Left kidney (tissue), 8 donors: ENCODE data around the gene DYNLRB1. TPM values are rescaled to one million over a fixed set of nuclear protein-coding genes. Genes with fewer than 3 reads are reported as not detected.
"Not testable (repeated sequence)": the region's sequence is repeated elsewhere in the genome, so short reads cannot be mapped to it uniquely, and the experiment has no call there.

Experiments used
- DNase-seq: peaks from one replicate; pipeline ENCODE4 v3.0.0-alpha.2; 2013
- long read RNA-seq, 8 donors: transcript quantifications; one replicate each; lab custom pipeline, GENCODE V29; 2026
- polyA plus RNA-seq: library from polyadenylated mRNA; unstranded; fragments of 120-200 nt; gene quantifications from one replicate; pipeline ENCODE4 v1.2.1, GENCODE V29; 2013; ENCODE audit not compliant: insufficient read length

Gene DYNLRB1
- 191 TPM for polyA plus RNA-seq
- long read RNA-seq, donor 1, transcript DYNLRB1-202 (4 exons, 675 nt) = major isoform, 116 of 213 reads
- long read RNA-seq, donor 1, partial matches to known transcripts = 85 of 213 reads
- long read RNA-seq, donor 1, other reads (novel, unspliced or antisense) = 12 of 213 reads
- long read RNA-seq, donor 2, transcript DYNLRB1-202 (4 exons, 675 nt) = major isoform, 105 of 144 reads
- long read RNA-seq, donor 2, partial matches to known transcripts = 39 of 144 reads
- long read RNA-seq, donor 2, other reads (novel, unspliced or antisense) = 0 of 144 reads
- long read RNA-seq, donor 3, transcript DYNLRB1-202 (4 exons, 675 nt) = major isoform, 76 of 117 reads
- long read RNA-seq, donor 3, partial matches to known transcripts = 39 of 117 reads
- long read RNA-seq, donor 3, other reads (novel, unspliced or antisense) = 0 of 117 reads
- long read RNA-seq, donor 4, transcript DYNLRB1-202 (4 exons, 675 nt) = major isoform, 19 of 19 reads
- long read RNA-seq, donor 4, partial matches to known transcripts = 0 of 19 reads
- long read RNA-seq, donor 4, other reads (novel, unspliced or antisense) = 0 of 19 reads
- long read RNA-seq, donor 5, transcript DYNLRB1-202 (4 exons, 675 nt) = major isoform, 152 of 193 reads
- long read RNA-seq, donor 5, partial matches to known transcripts = 35 of 193 reads
- long read RNA-seq, donor 5, other reads (novel, unspliced or antisense) = 6 of 193 reads
- long read RNA-seq, donor 6, transcript DYNLRB1-202 (4 exons, 675 nt) = major isoform, 72 of 123 reads
- long read RNA-seq, donor 6, partial matches to known transcripts = 51 of 123 reads
- long read RNA-seq, donor 6, other reads (novel, unspliced or antisense) = 0 of 123 reads
- long read RNA-seq, donor 7, transcript DYNLRB1-202 (4 exons, 675 nt) = major isoform, 151 of 192 reads
- long read RNA-seq, donor 7, partial matches to known transcripts = 41 of 192 reads
- long read RNA-seq, donor 7, other reads (novel, unspliced or antisense) = 0 of 192 reads
- long read RNA-seq, donor 8, transcript DYNLRB1-202 (4 exons, 675 nt) = major isoform, 42 of 56 reads
- long read RNA-seq, donor 8, partial matches to known transcripts = 14 of 56 reads
- long read RNA-seq, donor 8, other reads (novel, unspliced or antisense) = 0 of 56 reads

DNA sequence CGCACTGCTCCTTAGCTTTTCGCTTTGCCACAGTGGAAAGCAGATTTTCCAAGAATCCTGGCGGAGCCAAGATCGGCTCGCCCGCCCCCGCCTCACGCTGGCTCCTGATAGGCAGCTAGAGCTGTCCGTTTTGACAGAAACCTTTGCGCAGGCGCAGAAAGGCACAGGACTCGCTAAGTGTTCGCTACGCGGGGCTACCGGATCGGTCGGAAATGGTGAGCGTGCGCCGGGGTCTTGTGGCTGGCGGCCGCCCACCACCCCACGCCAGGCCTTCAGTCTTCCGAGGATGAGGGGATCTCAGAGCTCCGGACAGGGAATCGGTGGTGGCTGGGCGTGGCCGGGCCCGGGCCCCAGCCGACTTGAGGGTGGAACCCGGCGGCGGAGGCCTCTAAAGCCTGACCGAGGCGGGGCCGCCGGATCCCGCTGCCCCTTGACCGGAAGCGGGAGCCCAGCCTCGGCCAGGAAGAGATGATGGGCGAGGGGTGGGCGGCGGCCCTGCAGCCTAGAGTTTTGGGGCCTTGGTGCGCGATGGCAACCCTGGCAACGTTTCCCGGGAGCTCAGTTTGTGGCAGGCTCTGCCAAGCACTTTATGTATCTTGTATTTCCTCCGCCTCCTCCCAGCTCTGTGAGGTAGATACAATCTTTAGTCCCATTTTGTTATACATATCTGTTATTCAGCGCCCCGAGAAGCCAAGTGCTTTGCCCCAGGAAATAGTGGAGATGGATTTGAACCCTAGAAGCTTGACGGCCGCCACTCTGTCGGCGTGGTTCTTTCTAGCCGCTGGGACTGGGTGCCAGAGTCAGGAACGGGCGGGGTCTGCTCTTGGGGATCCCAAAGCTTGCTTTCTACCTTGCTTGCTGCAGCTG, at the start of gene DYNLRB1:
TSS of gene DYNLRB1 (plus strand) at position 176 of the 867 bp plus-strand sequence. CDS start at position 213, 37 bp downstream.
- peak; percentile 98 for DNase-seq

DNA sequence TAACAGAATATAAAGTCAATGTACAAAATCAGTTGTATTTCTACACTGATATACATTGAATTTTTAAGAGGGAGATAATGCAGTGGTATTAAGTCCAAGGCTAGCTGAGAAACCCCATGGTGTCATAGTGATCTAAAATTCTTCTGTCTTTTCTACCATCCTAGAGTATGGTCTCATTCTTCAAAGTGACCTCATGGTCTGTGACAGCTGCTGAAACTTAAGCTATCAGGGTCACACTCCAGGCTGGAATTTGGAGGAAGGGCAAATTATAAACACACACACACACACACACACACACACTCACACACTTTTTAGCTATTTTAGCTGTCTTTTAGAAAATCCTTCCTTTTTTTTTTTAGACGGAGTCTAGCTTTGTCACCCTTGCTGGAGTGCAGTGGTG, 47.3 kb upstream of the DYNLRB1 start:
- no peak for DNase-seq

DNA sequence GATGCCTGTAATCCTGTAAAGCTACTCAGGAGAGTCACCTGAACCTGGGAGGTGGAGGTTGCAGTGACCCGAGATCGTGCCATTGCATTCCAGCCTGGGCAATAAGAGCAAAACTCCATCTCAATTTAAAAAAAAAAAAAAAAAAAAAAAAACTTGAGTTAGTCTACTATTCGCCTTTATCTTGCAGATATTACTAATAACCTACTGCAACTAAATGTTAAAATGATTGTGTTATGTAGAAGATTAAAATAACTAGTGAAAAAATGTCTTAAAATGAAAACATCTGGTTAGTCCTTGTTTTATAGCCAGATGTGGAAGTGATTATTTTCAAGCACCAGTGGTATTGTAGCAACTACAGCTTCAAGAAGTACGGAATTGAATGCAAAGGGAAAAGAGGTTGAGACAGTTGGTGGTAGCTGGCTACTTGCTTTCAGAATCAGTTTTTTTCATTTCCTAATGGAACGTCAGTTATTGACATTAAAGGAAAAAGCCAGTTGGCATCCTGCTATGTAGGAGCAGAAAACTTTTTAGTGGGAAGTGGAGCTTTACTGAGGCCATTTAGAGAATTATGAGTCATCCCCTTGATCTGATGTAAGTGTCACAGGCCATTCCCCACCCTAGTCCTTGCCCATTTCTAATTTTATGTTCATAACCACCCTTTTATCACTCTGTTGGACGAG, 43.8 kb upstream of the DYNLRB1 start:
- DNase-seq = no peak

DNA sequence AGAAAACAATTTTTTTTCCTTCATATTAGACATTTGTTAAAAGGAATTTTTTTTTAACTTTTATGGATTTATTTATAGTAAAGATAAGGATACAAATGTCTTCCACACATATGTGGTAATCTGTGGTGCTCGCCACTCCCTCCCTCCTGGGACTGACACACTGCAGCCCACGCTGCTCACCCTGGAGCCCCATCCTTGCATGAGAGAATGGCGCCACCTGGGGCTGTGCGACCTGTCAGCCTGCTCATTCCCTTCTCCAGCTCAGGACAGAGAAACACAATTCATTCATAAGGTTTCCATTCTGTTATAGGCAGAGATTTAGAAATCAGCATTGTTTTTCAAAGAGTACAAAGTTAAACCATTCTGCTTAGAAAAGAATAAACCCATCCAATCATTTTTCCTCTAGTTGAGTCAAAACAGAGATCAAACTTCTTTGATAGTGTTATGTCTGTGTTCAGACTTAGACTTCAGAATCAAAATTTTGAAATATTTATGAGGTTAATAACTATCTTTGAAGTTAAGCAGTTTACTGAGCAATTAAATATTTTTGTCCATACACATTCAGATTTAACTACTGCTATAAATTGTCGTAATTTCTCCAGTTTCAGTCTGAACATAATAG, 42.8 kb upstream of the DYNLRB1 start:
- no peak for DNase-seq

DNA sequence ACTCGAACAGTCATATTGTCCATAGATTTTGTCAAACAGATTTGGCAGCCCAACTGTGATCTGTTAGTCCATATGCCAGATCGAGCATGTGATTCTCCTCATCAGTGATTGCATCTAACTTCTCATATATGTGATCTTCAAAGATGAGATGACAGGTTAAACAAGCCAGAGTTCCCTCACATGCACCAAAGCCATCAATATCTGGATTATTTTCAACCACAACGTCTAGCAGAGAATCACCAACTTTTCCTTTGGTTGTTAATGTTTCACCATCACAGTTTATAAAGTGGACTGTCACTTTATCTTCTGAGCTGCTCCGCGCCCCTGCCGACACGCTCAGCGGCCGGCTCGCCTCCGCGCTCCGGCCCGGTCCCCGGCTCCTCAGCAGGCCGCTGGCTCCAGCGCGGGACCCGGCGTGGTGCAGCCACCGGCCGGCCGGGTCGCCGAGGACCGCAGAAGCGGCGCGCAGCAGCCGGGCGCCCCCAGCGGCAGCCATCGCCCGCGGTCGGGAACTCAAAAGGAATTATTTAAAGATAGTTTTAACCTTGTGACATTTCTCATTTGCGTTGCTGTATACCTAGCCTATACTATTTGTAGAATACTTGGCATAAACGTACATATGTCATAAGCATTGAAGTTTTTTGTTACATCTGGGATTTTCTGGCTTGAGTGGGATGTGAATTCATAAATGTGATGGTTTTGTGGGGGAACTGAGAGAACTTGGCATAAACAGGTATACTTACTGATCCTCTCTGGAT, 40.1 kb upstream of the DYNLRB1 start:
- peak; percentile 24 for DNase-seq

DNA sequence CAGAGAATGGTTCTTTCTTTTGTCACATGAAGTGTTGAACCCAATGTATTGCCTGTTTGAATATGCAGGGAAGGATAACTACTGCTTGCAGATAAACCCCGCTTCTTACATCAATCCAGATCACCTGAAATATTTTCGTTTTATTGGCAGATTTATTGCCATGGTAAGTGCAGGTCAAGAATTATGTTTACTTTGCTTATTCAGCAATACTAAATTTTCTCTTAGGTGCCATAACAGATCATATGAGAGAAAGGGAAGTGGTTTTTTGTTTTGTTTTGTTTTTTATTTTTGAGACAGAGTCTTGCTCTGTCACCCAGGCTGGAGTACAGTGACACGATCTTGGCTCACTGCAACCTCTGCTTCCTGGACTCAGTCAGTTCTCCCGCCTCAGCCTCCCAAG, 36.6 kb upstream of the DYNLRB1 start:
- no peak for DNase-seq

DNA sequence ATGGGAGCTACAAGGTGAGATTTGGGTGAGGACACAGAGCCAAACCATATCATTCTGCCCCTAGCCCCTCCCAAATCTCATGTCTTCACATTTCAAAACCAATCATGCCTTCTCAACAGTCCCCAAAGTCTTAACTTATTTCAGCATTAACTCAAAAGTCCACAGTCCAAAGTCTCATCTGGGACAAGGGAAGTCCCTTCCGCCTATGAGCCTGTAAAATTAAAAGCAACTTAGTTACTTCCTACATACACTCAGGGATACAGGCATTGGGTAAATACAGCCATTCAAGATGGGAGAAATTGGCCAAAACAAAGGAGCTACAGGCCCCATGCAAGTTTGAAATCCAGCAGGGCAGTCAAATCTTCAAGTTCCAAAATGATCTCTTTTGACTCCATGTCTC, 34.1 kb upstream of the DYNLRB1 start:
- not testable (repeated sequence) for DNase-seq

DNA sequence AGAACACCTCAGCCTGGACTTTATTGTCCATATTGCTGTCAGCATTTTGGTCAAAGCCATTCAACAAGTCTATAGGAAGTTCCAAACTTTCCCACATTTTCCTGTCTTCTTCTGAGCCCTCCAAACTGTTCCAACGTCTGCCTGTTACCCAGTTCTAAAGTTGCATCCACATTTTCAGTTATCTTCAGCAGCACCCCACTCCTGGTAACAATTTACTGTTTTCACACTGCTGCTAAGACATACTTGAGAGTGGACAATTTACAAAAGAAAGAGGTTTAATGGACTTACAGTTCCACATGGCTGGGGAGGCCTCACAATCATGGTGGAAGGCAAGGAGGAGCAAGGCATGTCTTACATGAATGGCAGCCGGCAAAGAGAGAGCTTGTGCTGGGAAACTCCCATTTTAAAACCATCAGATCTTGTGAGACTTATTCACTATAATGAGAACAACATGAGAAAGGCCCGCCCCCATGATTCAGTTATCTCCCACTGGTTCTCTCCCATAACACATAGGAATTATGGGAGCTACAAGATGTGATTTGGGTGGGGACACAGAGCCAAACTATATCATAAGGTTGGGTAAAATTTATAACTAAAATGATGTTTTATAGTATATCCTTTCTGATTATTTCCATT, 32.5 kb upstream of the DYNLRB1 start:
- not testable (repeated sequence) for DNase-seq

DNA sequence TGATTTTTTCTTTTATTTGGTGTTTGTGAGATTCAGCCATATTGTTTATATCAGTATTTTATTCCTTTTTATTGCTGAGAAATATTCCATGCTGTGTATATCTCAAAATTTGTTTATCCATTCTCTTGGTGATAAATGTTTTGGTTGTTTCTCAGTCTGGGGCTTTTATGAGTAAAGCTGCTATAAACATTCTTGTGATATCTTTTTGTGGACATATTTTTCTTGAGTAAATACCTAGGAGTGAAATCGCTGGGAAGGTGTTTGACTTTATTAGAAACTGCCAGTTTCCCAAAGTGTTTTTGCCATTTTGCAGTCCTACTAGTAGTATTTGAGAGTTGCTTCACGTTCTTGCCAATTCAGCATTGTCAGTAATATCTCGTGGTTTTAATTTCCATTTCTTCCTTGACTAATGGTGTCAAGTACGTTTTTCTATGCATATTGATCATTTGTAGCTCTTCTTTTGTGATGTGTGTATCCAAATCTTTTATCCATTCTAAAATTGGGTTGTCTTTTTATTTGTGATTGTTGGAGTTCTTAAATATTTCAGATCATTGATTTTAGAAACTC, 31.1 kb upstream of the DYNLRB1 start:
- DNase-seq = no peak

DNA sequence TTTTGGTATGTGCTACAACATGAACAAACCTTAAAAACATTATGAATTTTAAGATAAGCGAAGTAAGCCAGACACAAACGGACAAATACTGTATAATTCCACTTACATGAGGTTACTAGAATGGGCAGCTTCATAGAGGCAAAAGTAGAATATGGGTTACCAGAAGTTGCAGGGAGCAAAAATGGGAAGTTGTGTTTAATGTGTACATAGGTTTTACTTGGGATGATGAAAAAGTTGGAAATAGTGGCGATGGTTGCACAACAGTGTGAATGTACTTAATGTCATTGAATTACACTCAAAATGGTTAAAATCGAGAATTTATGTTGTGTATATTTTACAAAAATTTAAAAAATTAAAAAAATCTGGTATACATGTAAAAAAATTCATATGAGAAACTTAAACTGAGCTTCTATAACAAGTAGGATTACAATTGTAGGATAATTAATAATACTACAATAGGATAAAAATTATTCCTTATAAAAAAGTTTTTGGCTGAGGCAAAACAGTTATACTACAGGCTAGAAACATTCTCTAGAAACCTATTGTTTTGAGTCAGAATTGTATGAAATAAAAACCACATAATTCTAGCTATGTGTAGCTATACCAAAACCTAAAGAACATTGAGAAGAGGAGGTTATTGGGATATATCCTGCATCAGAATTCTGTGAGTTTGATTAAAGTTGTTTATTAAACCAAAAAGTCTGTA, 24.8 kb upstream of the DYNLRB1 start:
- DNase-seq = no peak

DNA sequence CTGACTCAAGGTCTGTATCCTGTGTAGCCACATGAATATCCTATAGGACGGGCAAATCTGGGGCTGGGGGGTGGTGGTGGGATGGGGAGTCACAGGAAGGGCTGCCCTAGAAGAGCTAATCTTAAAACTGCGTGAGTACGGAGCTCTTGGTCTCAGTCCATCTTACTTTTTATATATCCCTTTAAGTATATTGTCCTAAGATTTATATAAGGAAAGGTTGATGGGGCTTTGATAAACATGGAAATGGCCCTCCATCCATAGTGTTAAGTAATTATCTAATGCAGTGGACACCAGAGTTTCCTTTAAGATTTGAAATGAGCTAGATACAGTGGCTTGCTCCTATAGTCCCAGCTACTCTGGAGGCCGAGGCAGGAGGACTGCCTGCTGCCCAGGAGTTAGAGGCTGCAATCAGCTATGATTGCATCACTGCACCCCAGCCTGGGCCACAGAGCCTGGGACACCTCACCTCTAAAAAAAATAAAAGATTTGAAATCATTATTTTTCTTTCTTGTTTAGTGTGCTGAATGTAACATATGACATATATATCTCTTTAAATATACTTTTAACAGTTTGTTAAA, 24.2 kb upstream of the DYNLRB1 start:
- DNase-seq = no peak

DNA sequence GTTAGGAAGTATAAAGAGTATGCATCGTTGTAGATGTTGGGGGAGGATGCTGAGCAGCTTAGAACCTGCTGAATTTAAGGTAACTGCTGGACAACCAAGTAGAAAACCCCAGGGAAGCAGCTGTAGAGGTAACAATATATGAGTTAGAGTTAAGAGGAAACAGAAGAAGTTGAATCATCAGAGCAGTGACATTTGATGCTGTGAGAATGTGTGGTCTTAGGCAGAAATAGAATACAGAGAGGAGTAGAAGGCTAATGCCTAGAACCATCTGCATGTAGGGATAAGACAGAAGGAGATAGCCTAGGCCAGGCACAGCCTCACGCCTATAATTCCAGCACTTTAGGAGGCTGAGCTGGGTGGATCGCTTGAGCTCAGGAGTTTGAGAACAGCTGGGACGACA, 22.6 kb upstream of the DYNLRB1 start:
- DNase-seq = no peak

DNA sequence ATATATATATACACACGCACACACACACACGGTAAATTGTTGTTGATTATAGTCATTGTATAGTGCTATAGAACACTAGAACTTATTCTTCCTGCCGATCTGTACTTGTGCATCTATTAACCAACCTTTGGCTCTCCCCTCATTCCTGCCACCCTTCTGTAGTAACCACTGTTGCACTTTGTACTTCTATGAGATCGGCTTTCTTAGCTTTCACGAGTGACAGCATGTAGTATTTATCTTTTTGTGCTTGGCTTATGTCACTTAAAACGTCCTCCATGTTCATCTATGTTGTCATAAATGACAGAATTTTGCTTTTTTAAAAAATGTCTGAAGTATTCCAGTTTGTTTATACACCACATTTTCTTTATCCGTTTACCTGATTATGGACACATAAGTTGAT, 20.9 kb upstream of the DYNLRB1 start:
- DNase-seq = no peak

DNA sequence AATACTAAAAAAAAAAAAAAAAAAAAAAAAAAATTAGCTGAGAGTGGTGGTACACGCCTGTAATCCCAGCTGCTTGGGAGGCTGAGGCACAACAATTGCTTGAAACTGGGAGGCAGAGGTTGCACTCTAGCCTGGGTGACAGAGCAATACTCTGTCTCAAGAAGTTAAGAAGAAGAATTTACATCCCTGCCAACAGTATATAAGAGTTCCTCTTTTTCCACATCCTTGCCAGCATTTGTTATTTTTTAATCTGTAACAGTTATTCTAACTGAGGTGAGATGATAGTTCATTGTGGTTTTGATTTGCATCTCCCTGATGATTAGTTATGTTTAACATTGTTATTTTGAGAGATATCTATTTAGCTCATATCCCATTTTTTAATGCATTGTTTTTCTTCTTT, 20.3 kb upstream of the DYNLRB1 start:
- DNase-seq = no peak

DNA sequence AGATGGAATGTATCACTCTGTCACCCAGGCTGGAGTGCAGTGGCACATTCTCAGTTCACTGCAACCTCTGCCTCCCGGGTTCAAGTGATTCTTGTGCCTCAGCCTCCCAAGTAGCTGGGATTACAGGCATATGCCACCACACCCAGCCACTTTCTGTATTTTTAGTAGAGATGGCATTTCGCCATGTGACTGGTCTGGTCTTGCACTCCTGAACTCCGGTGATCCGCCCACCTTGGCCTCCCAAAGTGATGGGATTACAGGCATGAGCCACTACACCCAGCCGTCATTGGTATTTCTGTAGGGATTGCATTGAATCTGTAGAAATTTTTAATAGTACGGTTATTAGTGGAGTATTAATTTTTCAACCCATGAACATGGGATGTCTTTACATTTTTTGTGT, 18.6 kb upstream of the DYNLRB1 start:
- not testable (repeated sequence) for DNase-seq

DNA sequence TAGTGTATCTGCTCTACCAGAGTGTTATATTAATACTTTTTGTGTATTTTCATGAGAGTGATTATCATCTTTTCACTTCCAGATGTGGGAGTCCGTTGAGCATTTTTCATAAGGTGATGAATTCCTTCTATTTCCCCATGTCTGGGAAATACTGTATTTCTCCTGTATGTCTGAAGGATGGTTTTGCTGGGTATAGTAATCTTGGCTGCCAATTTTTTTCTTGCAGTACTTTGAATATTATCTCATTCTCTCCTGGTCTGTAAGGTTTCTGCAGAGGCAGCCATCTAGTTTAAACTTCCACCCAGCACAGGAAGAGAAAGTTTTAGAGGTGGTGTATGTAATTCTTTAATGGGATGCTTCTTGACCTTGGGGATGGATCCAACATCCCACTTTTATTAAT, 15.4 kb upstream of the DYNLRB1 start:
- no peak for DNase-seq

DNA sequence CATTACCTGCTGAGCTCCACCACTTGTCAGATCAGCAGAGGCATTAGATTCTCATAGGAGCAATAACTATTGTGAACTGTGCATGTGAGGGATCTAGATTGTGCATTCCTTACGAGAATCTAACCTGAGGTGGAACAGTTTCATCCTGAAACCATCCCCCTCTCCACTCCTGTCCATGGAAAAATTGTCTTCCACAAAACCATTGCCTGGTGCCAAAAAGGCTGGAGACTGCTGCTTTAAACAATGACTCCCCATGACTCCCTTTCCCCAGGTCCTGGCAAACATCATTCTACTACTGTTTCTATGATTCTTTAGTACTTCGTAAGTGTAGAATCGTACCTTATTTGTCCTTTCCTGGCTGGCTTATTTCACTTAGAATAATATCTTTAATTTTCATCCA, 9.7 kb upstream of the DYNLRB1 start:
- no peak for DNase-seq
